Small intestine (tissue), 7 donors: ENCODE data around the gene NOD2. TPM values are rescaled to one million over a fixed set of nuclear protein-coding genes. Genes with fewer than 3 reads are reported as not detected.

Source experiments
- DNase-seq, 2 donors: peaks; one replicate each; pipeline versions ENCODE4 v3.0.0 to v3.0.0-alpha.2; 2013
- FAIRE-seq: peaks from 2 replicates; lab custom pipeline; 2012; peaks lifted over from hg19 to GRCh38; lab: Jason Lieb, UNC
- H3K27ac ChIP-seq, 3 donors: one replicate each; pipeline ENCODE4 v1.5.1; 2013; ENCODE audit warnings: low read length in 2 of 3, mild to moderate bottlenecking in 2 of 3, control low read depth in 1 of 3, inconsistent platforms in 1 of 3, low read depth in 1 of 3, moderate library complexity in 1 of 3
- H3K27me3 ChIP-seq, 3 donors: one replicate each; pipeline ENCODE4 v1.6.1; 2013; ENCODE audit warnings: low read length in 3 of 3, inconsistent platforms in 1 of 3; ENCODE audit not compliant: control insufficient read depth in 3 of 3, insufficient read depth in 3 of 3
- H3K36me3 ChIP-seq, 3 donors: one replicate each; pipeline ENCODE4 v1.6.1; 2013; ENCODE audit warnings: low read length in 3 of 3, inconsistent platforms in 1 of 3, low read depth in 1 of 3, mild to moderate bottlenecking in 1 of 3, moderate library complexity in 1 of 3; ENCODE audit not compliant: control insufficient read depth in 3 of 3, insufficient read depth in 2 of 3
- H3K4me1 ChIP-seq, 3 donors: one replicate each; pipeline ENCODE4 v1.6.1; 2013; ENCODE audit warnings: low read length in 2 of 3, inconsistent platforms in 1 of 3, low read depth in 1 of 3, mild to moderate bottlenecking in 1 of 3, moderate library complexity in 1 of 3; ENCODE audit not compliant: control insufficient read depth in 3 of 3, insufficient read depth in 2 of 3
- H3K4me3 ChIP-seq, 3 donors: one replicate each; pipeline ENCODE4 v1.5.1; 2013; ENCODE audit warnings: low read length in 3 of 3, control low read depth in 1 of 3, inconsistent platforms in 1 of 3, low read depth in 1 of 3, mild to moderate bottlenecking in 1 of 3, moderate library complexity in 1 of 3
- H3K9me3 ChIP-seq, 2 donors: one replicate each; pipeline ENCODE4 v1.6.1; 2013; ENCODE audit warnings: low read depth in 1 of 2, low read length in 1 of 2; ENCODE audit not compliant: control insufficient read depth in 2 of 2, insufficient read depth in 1 of 2
- WGBS, 3 donors: extraction: QIAGEN DNeasy Blood & Tissue Kit; methylation state at CpG; one replicate each; pipeline ENCODE4 v1.1.7; 2013; 5-methylcytosine and 5-hydroxymethylcytosine counted together
- polyA plus RNA-seq, 4 donors: library from polyadenylated mRNA; stranded (reverse) in 3 of 4; unstranded in 1 of 4; fragments of 200-250 nt in 3 of 4; fragments of 120-200 nt in 1 of 4; gene quantifications; one replicate each; pipeline versions ENCODE4 v1.2.1 to v1.2.3, GENCODE V29; 2013
- donor health status: healthy with polysubstance abuse.
- donor health status: control.
- donor health status: control.
- donor health status: Bipolar disorder and iron deficiency.
- donor health status: healthy.

NOD2 gene
- polyA plus RNA-seq, 4 donors = 0.54 to 0.81 (median 0.58) TPM; not detected in 1

DNA sequence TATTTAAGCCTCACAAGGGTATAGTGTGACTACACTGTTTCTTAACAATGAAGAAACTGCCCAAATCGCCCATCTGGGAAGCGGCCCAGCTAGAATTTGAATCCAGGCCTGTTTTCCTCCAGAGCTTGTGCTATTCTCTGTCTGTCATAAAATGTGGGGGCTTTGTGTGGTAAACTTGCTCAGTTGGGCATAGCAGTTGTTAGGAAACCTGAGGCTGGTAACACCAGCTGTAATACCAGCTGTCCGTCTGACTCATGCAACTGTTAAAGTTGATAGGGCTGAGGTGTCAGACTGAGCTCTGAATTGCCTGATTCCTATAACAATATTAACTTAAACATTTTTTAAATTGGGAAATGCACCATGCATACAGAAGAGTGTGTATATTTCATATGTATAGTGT lies 9.3 kb downstream of the NOD2 start:
- H3K27ac ChIP-seq = no peak overlapping the region
- H3K27me3 ChIP-seq = no peaks in the 10 kb centered on the region
- H3K4me3 ChIP-seq = no peak overlapping the region
- H3K4me1 ChIP-seq = no peaks in the 10 kb centered on the region
- WGBS, 3 donors = 85 to 94% (median 93%) methylated on average over 3 of the region's 3 CpGs
- peaks cover 0 to 12% of the 10 kb centered on the region in 2 donors for H3K9me3 ChIP-seq
- FAIRE-seq (no peak), DNase-seq (no peak)
- no peaks in the 10 kb centered on the region for H3K36me3 ChIP-seq

DNA sequence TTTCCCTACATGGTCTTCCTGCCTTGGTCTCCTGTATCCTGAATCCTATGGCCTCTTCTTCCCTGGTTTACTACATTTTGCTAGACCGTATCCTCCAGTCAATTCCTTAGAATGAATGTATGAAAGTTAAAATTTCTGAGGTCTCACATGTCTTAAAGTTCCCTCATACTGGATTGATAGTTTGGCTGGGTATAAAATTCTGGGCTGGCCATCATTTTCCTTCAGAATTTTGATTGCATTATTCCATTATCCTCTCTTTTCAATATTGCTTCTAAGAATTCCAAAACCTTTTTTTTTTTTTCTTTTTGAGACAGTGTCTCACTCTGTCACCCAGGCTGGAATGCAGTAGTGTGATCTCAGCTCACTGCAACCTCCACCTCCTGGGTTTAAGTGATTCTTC lies 10.8 kb downstream of the NOD2 start:
- H3K9me3 ChIP-seq = peaks cover 0 to 12% of the 10 kb centered on the region in 2 donors
- H3K4me3 ChIP-seq = no peak overlapping the region
- 82 to 92% (median 87%) methylated on average over 1 of the region's 1 CpG for WGBS, 3 donors
- H3K36me3 ChIP-seq = no peaks in the 10 kb centered on the region
- FAIRE-seq = no peak
- no peak for DNase-seq
- no peak overlapping the region for H3K27ac ChIP-seq
- no peaks in the 10 kb centered on the region for H3K4me1 ChIP-seq
- H3K27me3 ChIP-seq = no peaks in the 10 kb centered on the region

GRCh38 chr16:50705436-50706110 lies 12.2 kb downstream of the NOD2 start:
- Histone ChIP-seq H3K9me3 (peaks cover 0 to 12% of the 10 kb centered on the region in 2 donors), H3K27me3 (no peaks in the 10 kb centered on the region), H3K4me3 (no peak overlapping the region), H3K27ac (no peak overlapping the region), H3K36me3 (no peaks in the 10 kb centered on the region), H3K4me1 (no peaks in the 10 kb centered on the region)
- WGBS, 3 donors = 72 to 84% (median 79%) methylated on average over 5 of the region's 5 CpGs
- FAIRE-seq (no peak), DNase-seq (no peak)

DNA sequence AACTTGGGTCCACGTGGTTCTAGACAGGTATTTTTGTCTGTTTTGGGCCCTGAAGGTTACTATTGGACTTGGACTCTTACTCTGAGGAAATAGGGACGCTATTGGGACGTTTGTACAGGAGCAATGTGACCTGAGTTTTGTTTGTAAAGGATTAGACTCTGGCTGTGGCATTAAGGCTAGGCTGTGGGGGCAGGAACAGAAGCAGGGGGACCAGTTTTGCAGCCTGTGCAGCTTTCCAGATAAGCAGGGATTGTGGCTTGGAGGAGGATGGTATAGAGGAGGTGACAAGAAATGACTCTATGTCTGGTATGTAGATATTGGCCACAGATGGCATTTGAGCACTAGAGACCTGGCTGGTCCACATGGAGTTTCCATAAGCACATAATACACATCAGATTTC lies 12.8 kb downstream of the NOD2 start:
- H3K9me3 ChIP-seq = peaks cover 0 to 12% of the 10 kb centered on the region in 2 donors
- no peak overlapping the region for H3K27ac ChIP-seq
- FAIRE-seq = no peak
- no peaks in the 10 kb centered on the region for H3K27me3 ChIP-seq
- no peaks in the 10 kb centered on the region for H3K36me3 ChIP-seq
- H3K4me1 ChIP-seq = no peaks in the 10 kb centered on the region
- H3K4me3 ChIP-seq = no peak overlapping the region
- DNase-seq = peak in 1 of 2 donors; percentile 33
- 14 to 52% (median 20%) methylated on average over 3 of the region's 3 CpGs for WGBS, 3 donors

DNA sequence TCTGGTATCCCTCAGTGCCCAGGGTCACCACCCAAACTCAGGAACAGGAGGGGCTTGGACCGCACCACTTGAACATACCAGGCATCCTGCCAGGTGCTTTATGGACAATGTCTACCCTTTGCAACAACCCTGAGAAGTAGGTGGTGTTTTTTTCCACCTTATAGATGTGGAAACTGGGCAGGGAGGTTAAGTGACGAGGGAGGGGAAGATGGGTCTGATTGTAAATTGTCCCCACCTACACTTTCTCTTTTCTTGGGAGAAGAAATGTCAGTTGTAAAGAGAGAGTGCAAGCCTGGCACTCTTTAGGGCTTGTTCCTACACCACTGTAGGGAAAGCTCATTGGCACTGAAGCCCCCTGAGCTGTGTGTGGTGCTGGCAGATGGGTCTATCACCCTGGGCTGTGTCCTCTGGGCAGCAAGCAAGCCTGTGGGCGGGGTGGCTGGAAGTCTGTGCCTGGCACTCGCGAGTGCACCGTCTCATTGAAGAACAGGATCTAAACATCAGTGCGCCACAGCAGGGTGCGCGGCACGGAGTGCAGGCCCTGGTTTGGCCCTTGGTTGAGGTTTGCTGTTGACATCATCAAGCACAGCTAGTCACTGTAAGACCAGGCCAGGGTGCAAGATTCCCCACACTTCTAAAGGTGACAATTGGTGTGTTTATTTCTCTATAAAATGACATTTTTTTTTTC lies 15.1 kb downstream of the NOD2 start:
- no peaks in the 10 kb centered on the region for H3K27me3 ChIP-seq
- peaks cover 0 to 11% of the 10 kb centered on the region in 2 donors for H3K9me3 ChIP-seq
- H3K4me1 ChIP-seq = peaks cover 0 to 15% (median 0%) of the 10 kb centered on the region in 3 donors
- FAIRE-seq = no peak
- 78 to 81% (median 79%) methylated on average over 10 of the region's 10 CpGs for WGBS, 3 donors
- no peak for DNase-seq
- no peak overlapping the region for H3K27ac ChIP-seq
- H3K4me3 ChIP-seq = no peak overlapping the region
- no peaks in the 10 kb centered on the region for H3K36me3 ChIP-seq

- no peak for DNase-seq
Observed at GRCh38 chr16:50709061-50709684, 15.8 kb downstream of the NOD2 start.

GRCh38 chr16:50709980-50710379 lies 16.6 kb downstream of the NOD2 start:
- Histone ChIP-seq H3K4me1 (peaks cover 0 to 21% (median 0%) of the 10 kb centered on the region in 3 donors), H3K27ac (no peak overlapping the region), H3K36me3 (no peaks in the 10 kb centered on the region), H3K9me3 (no peaks in the 10 kb centered on the region), H3K27me3 (no peaks in the 10 kb centered on the region), H3K4me3 (no peak overlapping the region)
- WGBS, 3 donors = 82 to 93% (median 83%) methylated on average over 5 of the region's 5 CpGs
- FAIRE-seq = no peak
- no peak for DNase-seq

More at GRCh38 chr16:50709061-50709684, 15.8 kb downstream of the NOD2 start:
- 67 to 74% (median 70%) methylated on average over 8 of the region's 8 CpGs for whole genome bisulfite sequencing, 3 donors
- peaks cover 0 to 5% of the 10 kb centered on the region in 2 donors for H3K9me3 ChIP-seq
- no peaks in the 10 kb centered on the region for H3K36me3 ChIP-seq
- H3K27ac ChIP-seq = no peak overlapping the region
- H3K27me3 ChIP-seq = no peaks in the 10 kb centered on the region
- no peak for FAIRE-seq
- H3K4me3 ChIP-seq = no peak overlapping the region
- peaks cover 0 to 15% (median 0%) of the 10 kb centered on the region in 3 donors for H3K4me1 ChIP-seq

- Histone ChIP-seq H3K36me3 (no peaks in the 10 kb centered on the region), H3K27ac (no peak overlapping the region), H3K27me3 (no peaks in the 10 kb centered on the region), H3K4me3 (no peak overlapping the region), H3K4me1 (peaks cover 0 to 22% (median 0%) of the 10 kb centered on the region in 3 donors), H3K9me3 (no peaks in the 10 kb centered on the region)
- no peak for FAIRE-seq
- no peak for DNase-seq
- 94 to 96% (median 96%) methylated on average over 21 of the region's 21 CpGs for WGBS, 3 donors
Observed at GRCh38 chr16:50711040-50711439, 17.6 kb downstream of the NOD2 start.
